GM18951 (cell line): ENCODE measurements around the gene PLCH1.

ENCODE experiments used
- POLR2A ChIP-seq: IDR thresholded peaks from 4 replicates; pipeline ENCODE4 v1.6.1; 2011; ENCODE audit warnings: mild to moderate bottlenecking; ENCODE audit not compliant: insufficient read length, insufficient read depth; ENCODE audit errors: extremely low read depth
- in situ Hi-C: fragments of 300-500 bp; cut with MboI; formaldehyde crosslinking; loops from one replicate; pipeline ENCODE4 v1.12.0; 2022; ENCODE audit warnings: low sequenced_read_pairs, mixed read lengths, inconsistent platforms; ENCODE audit not compliant: unreplicated experiment

PLCH1 gene

GRCh38 chr3:155690921-155691320 lies 54.0 kb downstream of the PLCH1 start:
- no peak for TF ChIP-seq POLR2A
- in situ Hi-C loops: no loop called here

DNA sequence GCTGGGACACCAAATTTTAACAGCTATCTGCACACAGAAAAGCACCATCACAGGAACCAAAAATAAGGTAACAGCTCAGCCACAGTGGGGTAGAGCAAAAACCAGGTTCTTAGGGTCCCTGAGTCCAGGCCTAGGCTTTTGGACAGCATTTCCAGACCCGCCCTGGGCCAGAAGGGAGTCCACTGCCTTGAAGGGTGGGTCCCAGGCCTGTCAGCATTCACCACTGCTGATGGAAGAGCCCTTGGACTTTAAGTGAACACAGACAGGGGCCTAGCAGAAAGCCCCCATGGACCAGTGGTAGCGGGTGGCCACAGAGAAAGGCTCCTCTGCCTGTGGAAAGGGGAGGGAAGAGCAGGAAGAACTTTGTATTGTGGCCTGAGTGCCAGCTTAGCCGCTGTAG lies 56.4 kb downstream of the PLCH1 start:
- in situ Hi-C loops: no loop called here
- TF ChIP-seq POLR2A: no peak

GRCh38 chr3:155683344-155683720 lies 61.5 kb downstream of the PLCH1 start:
- TF ChIP-seq POLR2A: no peak
- in situ Hi-C loops: no loop called here

DNA sequence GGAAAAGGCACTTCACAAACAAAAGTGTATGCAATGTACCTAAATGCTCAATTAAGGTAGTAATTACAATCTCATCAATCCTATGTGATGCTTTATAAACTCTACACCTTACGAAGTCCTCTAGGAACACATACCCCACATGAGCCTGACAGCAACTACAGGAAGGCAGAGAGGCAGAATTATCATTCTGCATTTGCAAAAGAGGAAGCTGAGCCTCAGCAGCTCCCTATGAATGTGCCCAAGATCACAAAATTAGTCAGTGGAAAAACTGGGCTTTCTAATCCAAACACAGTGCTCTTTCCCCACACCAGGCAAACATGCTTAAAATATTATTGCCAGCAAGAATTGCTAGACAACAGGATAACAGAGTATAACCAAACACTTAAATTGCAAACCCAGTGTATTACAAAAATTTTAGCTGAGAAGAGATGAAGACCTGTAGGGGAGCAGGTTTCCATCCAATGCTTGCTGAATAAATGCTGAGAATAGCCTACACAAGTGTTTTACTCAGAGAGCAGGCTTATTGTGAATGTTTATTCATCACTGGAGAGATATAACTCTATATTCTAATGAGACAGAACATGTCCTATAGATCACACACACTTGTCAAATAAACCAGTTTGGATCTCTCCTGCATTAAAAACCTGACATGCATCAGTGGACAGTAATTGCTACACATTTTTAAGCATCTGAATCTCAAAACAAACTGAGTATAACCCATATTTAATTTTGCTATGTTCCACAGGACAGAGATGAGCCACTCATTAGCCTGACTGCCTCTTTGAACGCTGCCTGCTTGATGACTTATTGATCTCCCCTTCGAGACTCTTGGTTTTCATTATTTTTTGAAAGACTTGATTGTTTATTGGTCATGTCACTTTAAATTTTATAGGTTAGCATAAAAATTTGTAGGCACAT lies 62.2 kb downstream of the PLCH1 start:
- no peak for TF ChIP-seq POLR2A
- in situ Hi-C loops: no loop called here

DNA sequence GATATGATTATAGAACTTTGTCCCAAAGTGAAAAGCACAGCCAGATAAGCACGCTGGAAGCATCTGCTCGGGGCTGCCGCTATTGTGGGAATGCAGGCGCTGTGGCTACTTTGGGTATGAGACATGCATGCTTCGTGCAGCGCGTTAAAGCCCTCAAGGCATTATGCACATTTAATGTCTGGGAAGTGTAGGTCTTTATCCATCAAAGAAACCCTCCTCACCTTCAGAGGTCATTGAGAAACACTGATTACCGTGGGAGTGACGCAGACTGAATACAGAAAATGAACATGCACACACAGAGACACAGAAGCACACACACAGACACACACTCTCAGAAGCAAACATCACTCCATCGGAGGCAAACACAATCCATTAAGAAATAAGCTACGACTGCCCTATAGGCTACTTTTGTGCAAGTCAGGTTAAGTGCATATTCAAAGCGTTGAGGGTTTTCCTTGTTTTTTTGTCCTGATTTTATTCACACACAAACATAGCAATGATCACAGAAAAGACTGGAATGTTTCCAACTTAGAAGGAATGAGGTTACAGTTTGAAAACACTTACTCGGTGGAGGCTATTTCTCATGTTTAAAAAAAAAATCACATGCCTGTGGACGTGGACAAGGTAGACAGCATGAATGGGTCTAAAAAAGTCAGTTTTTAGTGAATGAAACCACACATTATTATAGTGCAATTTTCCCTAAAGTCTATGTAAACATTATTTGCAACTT lies 68.5 kb downstream of the PLCH1 start:
- no peak for TF ChIP-seq POLR2A
- in situ Hi-C loops: no loop called here

DNA sequence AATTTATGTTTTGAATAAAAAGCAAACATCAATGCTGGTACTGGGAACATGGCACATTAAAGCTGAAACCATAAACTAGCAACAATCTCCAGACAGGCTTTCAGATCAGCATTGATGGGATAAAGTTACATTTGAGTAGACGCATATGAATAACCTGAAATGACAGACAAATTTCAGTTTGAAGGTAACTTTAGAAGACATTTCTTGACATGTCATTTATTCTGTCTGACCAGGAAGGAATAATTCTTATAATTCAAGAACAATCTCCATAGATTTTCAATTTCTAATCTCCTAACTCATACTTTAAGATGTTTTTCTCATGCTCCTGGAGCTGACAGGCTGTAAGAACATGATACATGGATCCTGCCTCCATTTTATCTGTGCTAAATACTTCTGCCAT lies 69.8 kb downstream of the PLCH1 start:
- no peak for TF ChIP-seq POLR2A
- in situ Hi-C loops: no loop called here

GRCh38 chr3:155673421-155673820 lies 71.5 kb downstream of the PLCH1 start:
- no peak for TF ChIP-seq POLR2A
- in situ Hi-C loops: no loop called here

DNA sequence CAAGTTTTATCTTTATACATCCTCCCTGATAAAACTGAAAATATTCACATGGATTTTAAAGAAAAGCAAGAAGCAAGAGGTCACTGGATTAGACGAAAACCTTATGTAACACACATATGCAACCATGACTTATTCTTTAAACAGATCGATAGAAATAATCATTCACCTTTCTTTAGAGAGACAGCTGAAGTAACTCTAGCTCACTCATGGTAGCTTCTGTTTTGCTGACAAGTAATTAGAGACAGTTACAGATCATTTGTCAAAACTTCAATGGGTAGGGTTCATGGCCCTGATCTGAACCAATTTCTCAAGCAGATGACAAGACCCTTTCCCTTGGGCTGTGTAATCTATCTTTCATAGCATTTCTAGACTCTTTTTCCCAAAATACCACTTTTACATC lies 74.5 kb downstream of the PLCH1 start:
- no peak for TF ChIP-seq POLR2A
- in situ Hi-C loops: no loop called here

DNA sequence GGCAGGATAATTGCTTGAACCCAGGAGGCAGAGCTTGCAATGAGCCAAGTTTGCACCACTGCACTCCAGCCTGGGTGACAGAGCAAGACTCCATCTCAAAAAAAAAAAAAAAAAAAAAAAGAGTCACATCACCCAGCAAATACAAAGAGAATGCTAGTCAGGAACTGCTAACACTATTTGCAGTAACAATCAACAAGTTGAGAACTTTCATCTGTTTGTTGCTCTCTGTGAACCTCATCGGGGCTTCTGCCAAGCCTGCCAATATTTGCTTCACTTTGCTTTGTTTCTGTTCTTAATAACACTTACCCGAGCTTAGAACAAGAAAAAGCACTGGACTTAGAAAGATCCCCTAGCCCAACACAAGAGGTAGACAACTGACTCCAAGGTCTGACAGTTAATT lies 76.9 kb downstream of the PLCH1 start:
- in situ Hi-C loops: no loop called here
- no peak for TF ChIP-seq POLR2A

GRCh38 chr3:155664925-155665695 lies 79.8 kb downstream of the PLCH1 start:
- in situ Hi-C loops: no loop called here
- TF ChIP-seq POLR2A: no peak

DNA sequence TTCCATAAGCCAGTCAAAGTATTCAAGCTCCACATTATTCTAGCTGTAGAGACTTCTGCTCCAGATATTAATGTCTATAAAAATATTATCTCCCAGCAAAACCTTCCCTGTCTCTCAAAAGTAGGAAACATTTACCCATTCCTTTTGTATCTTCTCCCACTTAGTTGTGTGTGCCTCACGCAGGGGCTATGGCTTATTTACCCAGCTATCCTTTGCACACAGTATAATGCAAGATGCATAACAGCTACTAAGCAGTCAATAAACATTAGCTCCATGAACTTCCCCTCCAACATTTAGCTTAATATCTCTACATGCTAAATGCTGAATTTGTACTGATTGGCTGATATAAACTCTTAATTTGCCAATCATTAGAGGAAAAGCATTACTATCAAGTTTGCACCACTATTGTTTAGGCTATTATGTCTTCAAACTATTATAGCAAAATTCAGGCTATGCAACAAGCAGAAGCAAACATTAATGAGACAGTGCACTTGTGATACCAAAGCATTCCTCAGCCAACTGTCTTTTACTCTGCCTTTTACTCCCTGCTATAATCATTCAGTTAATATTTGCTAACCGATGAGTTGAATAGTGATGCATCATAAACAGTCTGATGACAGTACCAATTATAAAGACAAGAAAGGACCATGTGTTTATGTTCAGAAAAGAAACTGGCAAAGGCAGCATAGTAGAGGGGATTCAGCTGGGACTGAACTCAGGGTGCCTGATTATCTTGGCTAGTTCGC lies 81.2 kb downstream of the PLCH1 start:
- in situ Hi-C loops: no loop called here
- no peak for TF ChIP-seq POLR2A

DNA sequence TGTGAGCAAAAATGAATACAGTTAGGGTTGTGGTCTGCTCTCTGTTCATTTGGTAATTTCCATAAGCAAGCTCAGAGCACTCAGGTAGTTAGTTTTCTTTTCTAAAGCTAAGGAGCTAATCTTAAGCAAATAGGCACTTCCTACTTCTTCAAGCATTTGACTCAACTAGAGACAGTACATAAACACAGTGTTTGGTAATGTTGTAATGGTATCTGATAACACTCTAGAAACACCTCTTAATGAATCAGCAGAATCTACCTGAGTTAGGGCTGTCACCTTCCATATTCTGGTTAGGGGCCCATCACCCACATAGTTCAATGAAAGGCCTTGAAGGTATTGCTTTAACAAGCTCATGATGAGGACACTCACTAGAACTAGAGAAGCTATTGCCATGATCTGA lies 83.1 kb downstream of the PLCH1 start:
- no peak for TF ChIP-seq POLR2A
- in situ Hi-C loops: no loop called here

DNA sequence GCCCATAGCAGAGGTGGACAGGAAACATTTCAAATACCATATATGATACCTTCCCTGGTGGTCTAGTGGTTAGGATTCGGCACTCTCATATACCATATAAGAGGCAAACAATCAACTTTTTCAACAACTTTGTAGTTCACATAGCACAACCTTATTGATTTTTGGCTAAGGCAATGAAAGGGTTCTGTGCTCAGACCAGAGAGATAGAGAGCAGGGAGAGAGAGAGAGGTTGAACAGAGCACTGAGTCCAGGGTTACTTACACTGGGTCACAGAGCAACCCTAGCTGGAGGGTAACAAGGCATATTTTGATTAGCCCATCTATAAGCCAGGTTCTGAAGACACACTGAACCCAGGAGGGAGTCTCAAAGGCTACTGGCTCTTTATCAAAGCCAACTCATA lies 83.8 kb downstream of the PLCH1 start:
- TF ChIP-seq POLR2A: no peak
- in situ Hi-C loops: no loop called here

GRCh38 chr3:155658671-155659261 lies 86.1 kb downstream of the PLCH1 start:
- TF ChIP-seq POLR2A: no peak
- in situ Hi-C loops: no loop called here
